HFF-Myc (cell line): ENCODE measurements around the gene SOS1.

Source experiments
- DNase-seq: peaks from one replicate; pipeline ENCODE4 v3.0.0-alpha.2; 2011; ENCODE audit warnings: low read depth; ENCODE audit errors: extremely low read depth
- H3K4me3 ChIP-seq: replicated peaks from 2 replicates; pipeline ENCODE4 v1.5.1; 2011; ENCODE audit warnings: low read depth, mild to moderate bottlenecking, control low read depth, low read length
- TF ChIP-seq, protein P1 (sequence below): IDR thresholded peaks from 2 replicates; pipeline ENCODE4 v1.5.1; 2012; ENCODE audit warnings: mild to moderate bottlenecking, low read depth, low read length, control low read depth; ENCODE audit errors: missing control alignments

Gene SOS1

DNA sequence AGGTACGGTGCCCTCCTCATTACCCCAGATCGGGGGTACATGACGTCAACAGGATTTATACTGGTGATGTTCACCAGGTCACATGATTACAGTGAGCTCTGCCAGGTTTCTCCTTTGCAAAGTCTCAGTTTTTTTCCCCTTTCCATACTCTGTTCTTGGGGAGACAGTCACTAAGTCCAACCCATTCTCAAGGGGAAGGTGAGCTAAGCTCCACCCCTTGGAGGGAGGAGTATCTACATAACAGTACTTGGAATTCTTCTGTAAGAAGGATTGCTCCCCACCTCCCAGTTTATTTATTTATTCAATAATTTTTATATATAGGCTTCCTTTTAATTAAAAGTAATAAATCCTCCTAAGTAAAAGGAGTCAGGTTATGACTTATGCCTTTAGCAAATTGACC lies 34.1 kb upstream of the SOS1 start:
- no peak for DNase-seq
- no peak overlapping the region for H3K4me3 ChIP-seq
- TF ChIP-seq, protein P1, sequence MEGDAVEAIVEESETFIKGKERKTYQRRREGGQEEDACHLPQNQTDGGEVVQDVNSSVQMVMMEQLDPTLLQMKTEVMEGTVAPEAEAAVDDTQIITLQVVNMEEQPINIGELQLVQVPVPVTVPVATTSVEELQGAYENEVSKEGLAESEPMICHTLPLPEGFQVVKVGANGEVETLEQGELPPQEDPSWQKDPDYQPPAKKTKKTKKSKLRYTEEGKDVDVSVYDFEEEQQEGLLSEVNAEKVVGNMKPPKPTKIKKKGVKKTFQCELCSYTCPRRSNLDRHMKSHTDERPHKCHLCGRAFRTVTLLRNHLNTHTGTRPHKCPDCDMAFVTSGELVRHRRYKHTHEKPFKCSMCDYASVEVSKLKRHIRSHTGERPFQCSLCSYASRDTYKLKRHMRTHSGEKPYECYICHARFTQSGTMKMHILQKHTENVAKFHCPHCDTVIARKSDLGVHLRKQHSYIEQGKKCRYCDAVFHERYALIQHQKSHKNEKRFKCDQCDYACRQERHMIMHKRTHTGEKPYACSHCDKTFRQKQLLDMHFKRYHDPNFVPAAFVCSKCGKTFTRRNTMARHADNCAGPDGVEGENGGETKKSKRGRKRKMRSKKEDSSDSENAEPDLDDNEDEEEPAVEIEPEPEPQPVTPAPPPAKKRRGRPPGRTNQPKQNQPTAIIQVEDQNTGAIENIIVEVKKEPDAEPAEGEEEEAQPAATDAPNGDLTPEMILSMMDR = no peak

DNA sequence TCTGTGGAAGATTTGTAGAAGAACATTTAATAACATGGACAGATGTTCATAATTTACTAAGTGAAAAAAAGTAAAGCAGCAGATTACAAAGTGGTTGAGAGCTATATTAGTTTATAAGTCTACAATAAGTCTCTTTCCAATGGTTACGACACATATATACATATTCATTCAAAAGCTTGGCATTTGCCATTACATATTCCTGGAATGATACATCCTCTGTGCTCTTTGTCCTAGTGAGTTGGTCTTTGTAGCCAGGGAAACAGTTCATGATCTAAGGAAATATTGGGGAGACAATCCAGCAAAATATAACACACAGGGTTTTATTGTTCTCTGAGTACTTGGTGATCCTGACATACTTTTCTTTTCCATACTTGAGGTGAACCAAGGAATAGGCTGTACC lies 32.5 kb upstream of the SOS1 start:
- TF ChIP-seq, protein P1 = no peak
- H3K4me3 ChIP-seq = no peak overlapping the region
- DNase-seq = no peak

DNA sequence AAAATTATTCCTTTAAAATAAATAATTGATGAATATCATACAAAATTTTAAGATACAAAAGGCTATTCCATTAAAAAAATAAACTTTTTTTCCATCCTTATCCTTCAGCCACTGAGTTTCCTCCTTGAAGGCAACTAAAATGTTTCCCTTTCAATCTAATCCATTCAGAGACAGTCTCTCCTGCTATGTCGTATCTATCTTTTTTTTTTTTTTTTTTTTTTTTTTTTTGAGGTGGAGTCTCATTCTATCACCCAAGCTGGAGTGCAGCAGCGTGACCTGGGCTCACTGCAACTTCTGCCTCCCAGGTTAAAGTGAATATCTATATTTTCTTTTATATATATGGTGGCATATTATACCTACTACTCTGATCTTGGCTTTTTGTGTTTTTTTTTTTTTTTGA lies 31.7 kb upstream of the SOS1 start:
- DNase-seq = no peak
- TF ChIP-seq, protein P1 = no peak

DNA sequence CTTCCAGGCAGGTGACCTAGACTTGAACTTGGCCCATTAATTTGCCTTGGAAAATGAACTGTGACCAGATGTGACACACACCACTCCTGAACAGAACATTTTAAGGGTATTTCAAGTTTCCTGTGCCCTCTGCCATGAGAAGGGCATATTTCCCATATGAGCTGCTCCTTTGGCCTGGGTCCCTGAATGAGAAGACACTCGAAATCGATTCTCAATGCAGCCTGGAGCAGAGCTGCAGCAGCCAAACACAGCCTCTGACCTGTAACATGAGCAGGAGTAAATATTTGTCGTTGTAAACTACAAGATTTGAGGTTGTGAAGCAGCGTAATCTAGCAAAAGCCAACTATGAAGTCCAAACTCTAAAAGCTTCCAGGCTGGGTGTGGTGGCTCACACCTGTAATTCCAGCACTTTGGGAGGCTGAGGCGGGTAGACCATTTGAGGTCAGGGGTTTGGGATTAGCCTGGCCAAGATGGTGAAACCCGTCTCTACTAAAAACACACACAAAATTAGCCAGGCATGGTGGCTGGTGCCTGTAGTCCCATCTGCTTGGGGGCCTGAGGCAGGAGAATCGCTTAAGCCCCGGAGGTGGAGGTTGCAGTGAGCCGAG lies 30.1 kb upstream of the SOS1 start:
- no peak overlapping the region for H3K4me3 ChIP-seq
- no peak for DNase-seq
- TF ChIP-seq, protein P1 = no peak

More for the DNA sequence above, 31.7 kb upstream of the SOS1 start:
- no peak overlapping the region for H3K4me3 ChIP-seq

DNA sequence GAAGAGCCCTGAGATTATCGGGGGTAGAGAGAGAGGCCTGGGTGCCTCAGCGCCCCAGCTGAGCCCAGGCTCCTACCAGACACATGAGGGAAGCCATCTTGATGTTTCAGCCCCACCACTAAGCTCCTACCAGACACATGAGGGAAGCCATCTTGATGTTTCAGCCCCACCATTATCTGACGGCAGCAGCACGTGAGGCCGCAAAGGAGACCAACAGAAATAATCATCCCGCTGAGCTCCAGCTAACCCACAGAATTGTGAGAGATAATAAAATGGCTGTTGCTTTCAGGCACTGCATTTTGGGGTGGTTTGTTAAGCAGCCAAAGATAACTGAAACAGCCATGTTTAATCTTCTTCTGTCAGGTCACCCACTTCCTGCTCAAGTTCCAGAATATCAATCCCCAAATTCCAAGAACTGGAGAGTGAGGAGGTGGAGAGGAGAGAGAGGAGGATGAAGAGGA lies 29.3 kb upstream of the SOS1 start:
- TF ChIP-seq, protein P1 = no peak
- DNase-seq = no peak
- H3K4me3 ChIP-seq = no peak overlapping the region

DNA sequence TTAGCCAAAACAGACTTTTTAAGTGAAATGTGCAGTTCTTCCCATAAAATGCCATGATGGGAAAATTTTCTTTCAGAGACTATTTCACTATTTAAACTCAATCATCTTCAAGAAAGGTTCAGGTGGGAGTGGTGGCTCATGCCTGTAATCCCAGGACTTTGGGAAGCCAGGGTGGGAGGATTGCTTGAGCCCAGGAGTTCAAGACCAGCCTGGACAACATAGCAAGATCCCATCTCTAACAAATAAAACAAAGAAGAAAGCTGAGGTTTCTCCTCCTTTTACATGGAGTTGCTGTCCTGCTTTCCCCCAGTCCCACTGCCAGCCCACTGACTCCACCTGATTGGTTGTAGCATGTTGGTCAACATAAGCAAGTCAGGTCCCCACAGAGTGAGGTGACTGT lies 25.8 kb upstream of the SOS1 start:
- DNase-seq = no peak
- TF ChIP-seq, protein P1 = no peak
- no peak overlapping the region for H3K4me3 ChIP-seq

DNA sequence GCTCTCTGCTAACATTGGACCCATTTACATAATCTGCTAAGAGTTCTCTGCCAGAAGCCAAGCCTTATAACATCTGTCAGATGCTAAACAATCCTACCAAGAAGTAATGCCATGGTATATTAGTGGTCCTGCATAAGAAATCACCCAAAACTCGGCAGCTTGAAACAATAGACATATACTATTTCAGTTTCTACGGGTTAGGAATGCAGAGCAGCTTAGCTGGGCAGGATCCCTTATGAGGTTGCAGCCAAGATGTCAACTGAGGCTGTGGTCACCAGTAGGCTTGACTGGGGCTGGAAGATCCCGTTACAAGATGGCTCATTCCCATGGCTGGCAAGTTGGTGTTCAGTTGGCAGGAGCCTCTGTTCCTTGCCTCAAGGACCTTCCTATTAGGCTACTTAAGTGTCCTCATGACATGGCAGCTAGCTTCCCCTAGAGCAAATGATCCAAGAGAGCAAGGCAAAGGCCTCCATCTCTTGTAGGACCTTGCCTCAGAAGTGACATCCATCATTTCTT lies 25.1 kb upstream of the SOS1 start:
- H3K4me3 ChIP-seq = no peak overlapping the region
- TF ChIP-seq, protein P1 = no peak
- no peak for DNase-seq
